ENCODE measurements around the gene CHI3L1.

DNA sequence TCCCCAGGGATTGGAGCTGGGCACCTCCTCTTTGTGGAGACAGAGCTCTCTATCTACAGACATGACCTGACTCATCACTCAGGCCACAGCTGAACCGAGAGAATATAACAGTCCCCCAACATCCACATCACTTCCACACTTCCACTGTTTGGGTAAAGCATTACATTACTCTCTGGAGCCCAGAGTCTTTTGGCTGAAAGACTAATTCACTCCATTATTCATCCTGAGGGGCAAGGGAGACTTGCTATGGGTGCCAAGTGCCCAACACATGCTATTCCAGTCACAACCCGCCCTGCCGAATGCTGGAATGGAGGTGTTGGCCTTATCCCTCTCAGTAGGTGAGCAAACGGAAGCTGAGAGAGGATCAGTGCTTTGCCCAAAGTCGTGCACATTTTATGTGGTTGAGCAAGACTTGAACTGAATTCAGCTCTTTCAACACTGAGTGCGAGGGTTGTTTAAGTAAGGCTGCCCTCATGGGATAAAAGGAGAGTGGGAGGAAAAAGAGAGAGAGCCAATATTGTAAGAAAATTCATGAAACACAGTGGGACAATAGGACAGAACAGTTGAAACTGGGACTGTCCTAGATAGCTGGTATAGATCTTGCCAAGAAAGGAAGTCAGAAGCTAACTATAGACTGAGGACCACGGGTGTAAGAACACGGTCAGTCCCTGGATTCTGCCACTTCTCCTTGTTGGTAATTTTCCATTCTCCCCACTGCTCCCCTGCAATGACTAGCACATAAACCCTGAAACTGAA is 13.5 kb upstream of the CHI3L1 start:
- no peak for TF ChIP-seq EZH2 (IDR thresholded peaks at IDR 0.05; ENCODE audit: insufficient read depth, low read length)
- TF ChIP-seq, protein P1, sequence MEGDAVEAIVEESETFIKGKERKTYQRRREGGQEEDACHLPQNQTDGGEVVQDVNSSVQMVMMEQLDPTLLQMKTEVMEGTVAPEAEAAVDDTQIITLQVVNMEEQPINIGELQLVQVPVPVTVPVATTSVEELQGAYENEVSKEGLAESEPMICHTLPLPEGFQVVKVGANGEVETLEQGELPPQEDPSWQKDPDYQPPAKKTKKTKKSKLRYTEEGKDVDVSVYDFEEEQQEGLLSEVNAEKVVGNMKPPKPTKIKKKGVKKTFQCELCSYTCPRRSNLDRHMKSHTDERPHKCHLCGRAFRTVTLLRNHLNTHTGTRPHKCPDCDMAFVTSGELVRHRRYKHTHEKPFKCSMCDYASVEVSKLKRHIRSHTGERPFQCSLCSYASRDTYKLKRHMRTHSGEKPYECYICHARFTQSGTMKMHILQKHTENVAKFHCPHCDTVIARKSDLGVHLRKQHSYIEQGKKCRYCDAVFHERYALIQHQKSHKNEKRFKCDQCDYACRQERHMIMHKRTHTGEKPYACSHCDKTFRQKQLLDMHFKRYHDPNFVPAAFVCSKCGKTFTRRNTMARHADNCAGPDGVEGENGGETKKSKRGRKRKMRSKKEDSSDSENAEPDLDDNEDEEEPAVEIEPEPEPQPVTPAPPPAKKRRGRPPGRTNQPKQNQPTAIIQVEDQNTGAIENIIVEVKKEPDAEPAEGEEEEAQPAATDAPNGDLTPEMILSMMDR (IDR thresholded peaks at IDR 0.05; ENCODE audit: insufficient read depth, low read depth, low read length): no peak
